Heart left ventricle (tissue), 13 donors: ENCODE results near the gene GRB7.

ENCODE experiments used
- POLR2A ChIP-seq, 2 donors: fragments of 450-650 bp; IDR thresholded peaks; one replicate each; pipeline ENCODE4 v1.6.1; 2017; ENCODE audit warnings: antibody characterized with exemption in 2 of 2, mild to moderate bottlenecking in 2 of 2, moderate library complexity in 2 of 2
- TF ChIP-seq, protein P1 (sequence below), 12 donors: fragments of 200-600 bp; sonication (generic) in 4 of 12; IDR thresholded peaks; one replicate each; pipeline versions ENCODE4 v1.5.0 to v1.8.0; 2018 to 2022; ENCODE audit warnings: antibody characterized with exemption in 12 of 12, mild to moderate bottlenecking in 5 of 12
- donor health status: ischemic (EF 13 %, LVEDD 7.1; RV severe dilation, severe dysfunction).
- donor health status: DM: no; HTN: yes; CAD: no.
- donor health status: DM: no; HTN: no; CAD: no.
- donor health status: ischemic (EF 25% LVEDD 6.9; RV normal size, moderate dysfunction).
- donor health status: ischemic (EF 25% LVEDD 5.7; RV mildly dilated, moderate dysfunction).
- donor health status: ischemic (EF 35%, LVEDD 5.7; RV mildly dilated, moderate dysfunction).
- donor health status: nonischemic (EF 11% LVEDD 7.7; RV severe dilation, severe dysfunction).
- donor health status: DM: yes; HTN: yes; CAD: no.
- donor health status: PGD.
- donor health status: ischemic (EF 29% LVEDD 5.4; RV normal size, mild dysfunction).
- donor health status: nonischemic (EF 23%, LVEDD 6.1; RV moderate dilation, normal function).

GRCh38 chr17:39787041-39787440, 49.3 kb downstream of the GRB7 start:
- TF ChIP-seq, protein P1, sequence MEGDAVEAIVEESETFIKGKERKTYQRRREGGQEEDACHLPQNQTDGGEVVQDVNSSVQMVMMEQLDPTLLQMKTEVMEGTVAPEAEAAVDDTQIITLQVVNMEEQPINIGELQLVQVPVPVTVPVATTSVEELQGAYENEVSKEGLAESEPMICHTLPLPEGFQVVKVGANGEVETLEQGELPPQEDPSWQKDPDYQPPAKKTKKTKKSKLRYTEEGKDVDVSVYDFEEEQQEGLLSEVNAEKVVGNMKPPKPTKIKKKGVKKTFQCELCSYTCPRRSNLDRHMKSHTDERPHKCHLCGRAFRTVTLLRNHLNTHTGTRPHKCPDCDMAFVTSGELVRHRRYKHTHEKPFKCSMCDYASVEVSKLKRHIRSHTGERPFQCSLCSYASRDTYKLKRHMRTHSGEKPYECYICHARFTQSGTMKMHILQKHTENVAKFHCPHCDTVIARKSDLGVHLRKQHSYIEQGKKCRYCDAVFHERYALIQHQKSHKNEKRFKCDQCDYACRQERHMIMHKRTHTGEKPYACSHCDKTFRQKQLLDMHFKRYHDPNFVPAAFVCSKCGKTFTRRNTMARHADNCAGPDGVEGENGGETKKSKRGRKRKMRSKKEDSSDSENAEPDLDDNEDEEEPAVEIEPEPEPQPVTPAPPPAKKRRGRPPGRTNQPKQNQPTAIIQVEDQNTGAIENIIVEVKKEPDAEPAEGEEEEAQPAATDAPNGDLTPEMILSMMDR (IDR thresholded peaks at IDR 0.05): no peak
- TF ChIP-seq POLR2A (IDR thresholded peaks at IDR 0.05): no peak
